Keratinocyte (primary cell): Measurements from ENCODE around the gene RAP1GAP. TPM values are rescaled to one million over a fixed set of nuclear protein-coding genes. Genes with fewer than 3 reads are reported as not detected.

Source experiments
- DNase-seq: peaks from one replicate; pipeline ENCODE4 v3.0.0-alpha.2; 2011; ENCODE audit warnings: low read depth, missing footprints, low spot score
- FAIRE-seq: peaks from 2 replicates; lab custom pipeline; 2011; peaks lifted over from hg19 to GRCh38; lab: Jason Lieb, UNC
- H2AFZ ChIP-seq: 2 replicates; pipeline ENCODE4 v1.6.0; 2012; ENCODE audit warnings: low read length, control low read depth, inconsistent platforms; ENCODE audit not compliant: control insufficient read depth
- H3K27ac ChIP-seq: 2 replicates; pipeline ENCODE4 v1.5.1; 2011; ENCODE audit warnings: low read length; ENCODE audit not compliant: control insufficient read depth, insufficient read depth
- H3K27me3 ChIP-seq: 3 replicates; pipeline ENCODE4 v1.6.0; 2011; ENCODE audit warnings: low read length; ENCODE audit not compliant: control insufficient read depth, insufficient read depth; ENCODE audit errors: extremely low read depth
- H3K36me3 ChIP-seq, 2 experiments: 2 replicates in 1 of 2; 3 replicates in 1 of 2; pipeline ENCODE4 v1.5.1; 2011; ENCODE audit warnings: low read length in 2 of 2, mild to moderate bottlenecking in 1 of 2; ENCODE audit not compliant: control insufficient read depth in 2 of 2, insufficient read depth in 2 of 2; ENCODE audit errors: extremely low read depth in 1 of 2
- H3K4me1 ChIP-seq: 3 replicates; pipeline ENCODE4 v1.5.1; 2011; ENCODE audit warnings: low read length; ENCODE audit not compliant: control insufficient read depth, insufficient read depth; ENCODE audit errors: extremely low read depth
- H3K4me2 ChIP-seq: 3 replicates; pipeline ENCODE4 v1.6.0; 2011; ENCODE audit warnings: low read depth, low read length; ENCODE audit not compliant: control insufficient read depth, insufficient read depth; ENCODE audit errors: extremely low read depth
- H3K4me3 ChIP-seq, 3 experiments: fragments of 200-600 bp in 1 of 3; sonication (generic) in 1 of 3; 2 replicates in 2 of 3; 3 replicates in 1 of 3; pipeline ENCODE4 v1.5.1; 2011 to 2016; ENCODE audit warnings: low read length in 3 of 3, mild to moderate bottlenecking in 3 of 3, control low read depth in 2 of 3, inconsistent platforms in 1 of 3, low read depth in 1 of 3, mixed read lengths in 1 of 3, mixed run types in 1 of 3, moderate library complexity in 1 of 3; ENCODE audit not compliant: control insufficient read depth in 2 of 3, insufficient read depth in 2 of 3; ENCODE audit errors: extremely low read depth in 1 of 3
- H3K79me2 ChIP-seq: 2 replicates; pipeline ENCODE4 v1.6.0; 2012; ENCODE audit warnings: low read length; ENCODE audit not compliant: control insufficient read depth, insufficient read depth
- H3K9ac ChIP-seq: 3 replicates; pipeline ENCODE4 v1.6.0; 2011; ENCODE audit warnings: low read length; ENCODE audit not compliant: control insufficient read depth, insufficient read depth; ENCODE audit errors: extremely low read depth
- H3K9me1 ChIP-seq: 3 replicates; pipeline ENCODE4 v1.6.0; 2011; ENCODE audit warnings: low read length; ENCODE audit not compliant: control insufficient read depth, insufficient read depth; ENCODE audit errors: extremely low read depth
- H3K9me3 ChIP-seq: 2 replicates; pipeline ENCODE4 v1.5.1; 2012; ENCODE audit warnings: low read depth, low read length; ENCODE audit not compliant: control insufficient read depth
- H4K20me1 ChIP-seq: 3 replicates; pipeline ENCODE4 v1.6.0; 2011; ENCODE audit warnings: low read length; ENCODE audit not compliant: control insufficient read depth, insufficient read depth; ENCODE audit errors: extremely low read depth
- CTCF ChIP-seq, 3 experiments: IDR thresholded peaks in 1 of 3; conservative IDR thresholded peaks in 1 of 3; optimal IDR thresholded peaks in 1 of 3; 2 replicates in 2 of 3; 3 replicates in 1 of 3; pipeline versions ENCODE3 to v1.5.1; 2011; ENCODE audit warnings: low read length in 3 of 3, mild to moderate bottlenecking in 3 of 3, moderate library complexity in 2 of 3, control low read depth in 1 of 3, inconsistent platforms in 1 of 3; ENCODE audit not compliant: insufficient read depth in 2 of 3; ENCODE audit errors: extremely low read depth in 1 of 3
- EZH2 ChIP-seq: IDR thresholded peaks from one replicate; pipeline ENCODE4 v1.6.1; 2012; ENCODE audit warnings: inconsistent platforms, mild to moderate bottlenecking, low read length, moderate library complexity
- dilution Hi-C: fragments of 300-500 bp; cut with MboI; formaldehyde crosslinking; loops from one replicate; pipeline ENCODE4 v1.7.0; 2020; ENCODE audit warnings: low sequenced_read_pairs; ENCODE audit not compliant: extremely low pct_ligation_motif_present
- polyA plus RNA-seq, 5 experiments: library from polyadenylated mRNA; depleted of rRNA in 3 of 5; stranded (reverse) in 3 of 5; stranded (forward) in 1 of 5; unstranded in 1 of 5; fragments of >200 nt; gene quantifications; 1 replicate in 1 of 5; 2 replicates in 3 of 5; 3 replicates in 1 of 5; pipeline versions ENCODE4 v1.2.1 to v1.2.3, GENCODE V29; 2011 to 2012; ENCODE audit warnings: missing spikeins in 2 of 5, low read depth in 1 of 5, low replicate concordance in 1 of 5

RAP1GAP gene
- polyA plus RNA-seq, 1 donor (not counting 4 experiments of a cell fraction or from before 2014, with no cell fraction given): 1.1 TPM

GRCh38 chr1:21693732-21694131 lies 24.6 kb upstream of the RAP1GAP start:
- no peaks in the 10 kb centered on the region for H3K79me2 ChIP-seq
- H4K20me1 ChIP-seq: no peaks in the 10 kb centered on the region
- H3K9me1 ChIP-seq: no peaks in the 10 kb centered on the region
- H3K27ac ChIP-seq: no peak overlapping the region
- H3K4me1 ChIP-seq: peaks cover 6% of the 10 kb centered on the region
- peaks cover 22 to 29% of the 10 kb centered on the region in 2 experiments for H3K36me3 ChIP-seq
- DNase-seq: no peak
- no peak overlapping the region for H3K4me3 ChIP-seq
- no peak overlapping the region for H3K4me2 ChIP-seq
- no peak for FAIRE-seq
- no peaks in the 10 kb centered on the region for H3K27me3 ChIP-seq
- TF ChIP-seq CTCF (optimal IDR thresholded peaks at IDR 0.05 in 1 of 3, IDR thresholded peaks at IDR 0.05 in 1 of 3, conservative IDR thresholded peaks at IDR 0.05 in 1 of 3; ENCODE audit: extremely low read depth in 1 of 3, insufficient read depth in 2 of 3, low read length in 3 of 3) (no peak), EZH2 (no peak)
- H3K9me3 ChIP-seq: no peaks in the 10 kb centered on the region
- dilution Hi-C loops: no loop called here
- no peak overlapping the region for H2AFZ ChIP-seq
- H3K9ac ChIP-seq: no peak overlapping the region

GRCh38 chr1:21691739-21692138 lies 22.6 kb upstream of the RAP1GAP start:
- H3K9me1 ChIP-seq: no peaks in the 10 kb centered on the region
- H3K27me3 ChIP-seq: no peaks in the 10 kb centered on the region
- dilution Hi-C loops: no loop called here
- H3K4me1 ChIP-seq: peaks cover 6% of the 10 kb centered on the region
- no peak overlapping the region for H3K27ac ChIP-seq
- H3K4me2 ChIP-seq: no peak overlapping the region
- H3K79me2 ChIP-seq: no peaks in the 10 kb centered on the region
- DNase-seq: no peak
- no peaks in the 10 kb centered on the region for H3K9me3 ChIP-seq
- no peak overlapping the region for H2AFZ ChIP-seq
- no peak overlapping the region for H3K4me3 ChIP-seq
- no peak for FAIRE-seq
- H4K20me1 ChIP-seq: no peaks in the 10 kb centered on the region
- no peak overlapping the region for H3K9ac ChIP-seq
- H3K36me3 ChIP-seq: peaks cover 31% of the 10 kb centered on the region in 2 experiments
- no peak for TF ChIP-seq CTCF (optimal IDR thresholded peaks at IDR 0.05 in 1 of 3, IDR thresholded peaks at IDR 0.05 in 1 of 3, conservative IDR thresholded peaks at IDR 0.05 in 1 of 3; ENCODE audit: extremely low read depth in 1 of 3, insufficient read depth in 2 of 3, low read length in 3 of 3)
- TF ChIP-seq EZH2: no peak
